Tibial artery (tissue), 4 donors: ENCODE data around the gene GPX1.

ENCODE experiments used
- DNase-seq, 2 donors: peaks; one replicate each; pipeline ENCODE4 v3.0.0-alpha.2; 2019
- H3K27ac ChIP-seq, 2 donors: fragments of 200-600 bp; sonication (generic) in 1 of 2; 1 replicate in 1 of 2; 2 replicates in 1 of 2; pipeline ENCODE4 v1.5.1; 2018 to 2019; ENCODE audit warnings: mild to moderate bottlenecking in 1 of 2
- H3K27me3 ChIP-seq, 2 donors: fragments of 200-600 bp; sonication (generic) in 1 of 2; one replicate each; pipeline versions ENCODE4 v1.5.1 to v1.6.0; 2016 to 2019
- H3K36me3 ChIP-seq, 3 donors: fragments of 200-600 bp; sonication (generic) in 2 of 3; one replicate each; pipeline ENCODE4 v1.5.1; 2016 to 2019; ENCODE audit warnings: mild to moderate bottlenecking in 2 of 3
- H3K4me1 ChIP-seq, 4 donors: fragments of 200-600 bp; sonication (generic) in 2 of 4; 1 replicate in 3 of 4; 2 replicates in 1 of 4; pipeline ENCODE4 v1.5.1; 2016 to 2019
- H3K4me3 ChIP-seq, 2 donors: fragments of 200-600 bp; sonication (generic) in 1 of 2; 1 replicate in 1 of 2; 2 replicates in 1 of 2; pipeline ENCODE4 v1.5.1; 2018 to 2019; ENCODE audit warnings: mild to moderate bottlenecking in 2 of 2
- H3K9me3 ChIP-seq, 3 donors: fragments of 200-600 bp; sonication (generic) in 1 of 3; one replicate each; pipeline ENCODE4 v1.5.1; 2016 to 2019
- intact Hi-C: fragments of 100-400 bp; cut with DNase I; formaldehyde crosslinking; loops from one replicate; pipeline ENCODE4 v1.15.0; 2023; ENCODE audit warnings: low total_unique reads
- TF ChIP-seq, protein P1 (sequence below), 2 experiments: fragments of 200-600 bp in 1 of 2; fragments of 450-650 bp in 1 of 2; IDR thresholded peaks; one replicate each; pipeline ENCODE4 v1.5.1; 2017 to 2019; ENCODE audit warnings: antibody characterized with exemption in 2 of 2, mild to moderate bottlenecking in 1 of 2, moderate library complexity in 1 of 2

GPX1 gene

DNA sequence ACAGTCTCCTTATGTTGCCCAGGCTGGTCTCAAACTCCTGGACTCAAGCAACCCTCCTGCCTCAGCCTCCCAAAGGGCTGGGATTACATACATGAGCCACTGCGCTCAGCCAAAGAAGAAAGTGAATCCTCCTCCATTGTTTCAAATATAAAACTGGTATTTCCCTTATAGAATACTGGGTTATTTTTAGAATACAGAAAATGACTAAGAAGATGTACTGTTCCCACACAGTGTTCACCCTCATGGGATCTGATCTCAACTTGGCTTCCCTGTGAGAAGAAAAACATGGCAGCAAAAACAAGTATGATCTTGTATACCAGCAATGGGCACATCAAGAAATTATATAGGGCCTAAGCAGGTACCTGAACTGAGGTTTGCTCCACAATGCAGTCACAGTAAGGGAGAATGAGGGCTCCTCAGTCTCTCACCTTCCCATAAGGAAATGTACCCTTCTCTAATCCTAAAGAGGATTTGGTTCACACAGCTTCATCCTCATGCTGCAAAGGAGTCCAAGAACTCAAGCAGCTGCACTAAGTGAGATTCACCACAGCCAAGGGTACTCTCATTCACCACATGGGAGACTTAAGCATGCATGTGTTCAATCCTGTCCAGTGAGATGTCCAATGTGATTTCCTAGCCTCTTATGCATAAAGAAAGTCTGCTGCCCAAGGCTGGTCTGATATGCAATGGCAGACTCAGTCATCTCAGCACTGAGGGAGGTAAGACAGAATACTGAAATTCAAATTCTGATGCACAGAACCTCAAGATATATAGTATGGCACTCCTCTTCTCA is 44.1 kb downstream of the GPX1 start:
- H3K4me3 ChIP-seq = no peak overlapping the region
- peaks cover 0 to 6% (median 0%) of the 10 kb centered on the region in 4 donors for H3K4me1 ChIP-seq
- no peak overlapping the region for H3K27ac ChIP-seq
- no peak for DNase-seq
- TF ChIP-seq, protein P1, sequence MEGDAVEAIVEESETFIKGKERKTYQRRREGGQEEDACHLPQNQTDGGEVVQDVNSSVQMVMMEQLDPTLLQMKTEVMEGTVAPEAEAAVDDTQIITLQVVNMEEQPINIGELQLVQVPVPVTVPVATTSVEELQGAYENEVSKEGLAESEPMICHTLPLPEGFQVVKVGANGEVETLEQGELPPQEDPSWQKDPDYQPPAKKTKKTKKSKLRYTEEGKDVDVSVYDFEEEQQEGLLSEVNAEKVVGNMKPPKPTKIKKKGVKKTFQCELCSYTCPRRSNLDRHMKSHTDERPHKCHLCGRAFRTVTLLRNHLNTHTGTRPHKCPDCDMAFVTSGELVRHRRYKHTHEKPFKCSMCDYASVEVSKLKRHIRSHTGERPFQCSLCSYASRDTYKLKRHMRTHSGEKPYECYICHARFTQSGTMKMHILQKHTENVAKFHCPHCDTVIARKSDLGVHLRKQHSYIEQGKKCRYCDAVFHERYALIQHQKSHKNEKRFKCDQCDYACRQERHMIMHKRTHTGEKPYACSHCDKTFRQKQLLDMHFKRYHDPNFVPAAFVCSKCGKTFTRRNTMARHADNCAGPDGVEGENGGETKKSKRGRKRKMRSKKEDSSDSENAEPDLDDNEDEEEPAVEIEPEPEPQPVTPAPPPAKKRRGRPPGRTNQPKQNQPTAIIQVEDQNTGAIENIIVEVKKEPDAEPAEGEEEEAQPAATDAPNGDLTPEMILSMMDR (IDR thresholded peaks at IDR 0.05) = no peak
- no peaks in the 10 kb centered on the region for H3K9me3 ChIP-seq
- intact Hi-C loops = no loop called here
- H3K36me3 ChIP-seq = peaks cover 43 to 94% (median 78%) of the 10 kb centered on the region in 3 donors
- H3K27me3 ChIP-seq = no peaks in the 10 kb centered on the region

DNA sequence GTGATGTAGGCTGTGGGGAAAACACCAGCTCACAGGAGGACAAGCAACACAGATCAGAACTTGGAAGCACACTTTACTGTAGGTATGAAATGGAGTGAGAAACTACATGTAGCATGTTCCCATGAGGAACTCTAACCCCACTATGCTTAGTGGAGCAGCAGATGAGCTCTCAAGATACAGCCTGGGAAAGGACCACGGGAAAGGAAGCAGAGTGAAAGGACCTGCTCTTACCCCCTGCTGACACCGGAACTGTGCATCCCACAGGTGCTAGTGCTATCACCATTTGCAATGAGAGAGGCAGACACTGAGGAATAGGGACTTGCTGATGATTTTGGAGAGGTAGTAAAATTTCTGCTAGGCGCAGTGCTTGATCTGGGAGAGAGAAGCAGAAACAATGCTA is 46.9 kb downstream of the GPX1 start:
- Histone ChIP-seq H3K36me3 (peaks cover 33 to 96% (median 80%) of the 10 kb centered on the region in 3 donors), H3K4me3 (no peak overlapping the region), H3K9me3 (no peaks in the 10 kb centered on the region), H3K27me3 (no peaks in the 10 kb centered on the region), H3K27ac (no peak overlapping the region), H3K4me1 (peaks cover 0 to 6% (median 0%) of the 10 kb centered on the region in 4 donors)
- no peak for DNase-seq
- intact Hi-C loops = no loop called here
- TF ChIP-seq, protein P1 (IDR thresholded peaks at IDR 0.05) = no peak

DNA sequence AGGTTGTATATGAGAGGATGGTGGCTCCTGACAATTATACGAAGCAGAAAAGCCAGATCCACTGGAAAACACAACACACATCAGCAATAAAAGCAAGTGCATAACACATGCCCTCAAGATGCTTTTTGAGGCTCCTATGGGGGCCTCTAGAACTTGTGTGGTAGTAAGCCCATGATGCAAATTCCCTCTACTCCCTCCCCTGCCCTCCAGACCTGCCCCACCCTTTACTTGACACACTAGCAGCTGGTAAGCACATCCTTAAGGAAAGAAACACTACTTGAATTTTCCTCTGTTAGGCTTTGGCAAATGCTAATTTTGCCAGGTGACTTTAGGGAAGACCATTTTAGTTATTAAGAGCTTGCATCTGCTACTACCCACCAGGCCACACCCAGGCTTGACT is 47.5 kb downstream of the GPX1 start:
- DNase-seq = no peak
- intact Hi-C loops = no loop called here
- TF ChIP-seq, protein P1 (IDR thresholded peaks at IDR 0.05) = no peak
- Histone ChIP-seq H3K4me1 (peaks cover 0 to 6% (median 0%) of the 10 kb centered on the region in 4 donors), H3K27ac (no peak overlapping the region), H3K36me3 (peaks cover 37 to 96% (median 82%) of the 10 kb centered on the region in 3 donors), H3K27me3 (no peaks in the 10 kb centered on the region), H3K9me3 (no peaks in the 10 kb centered on the region), H3K4me3 (no peak overlapping the region)
